ENCODE results near the gene LANCL2.
"Not testable (repeated sequence)": the region's sequence is repeated elsewhere in the genome, so short reads cannot be mapped to it uniquely, and the experiment has no call there.

Gene LANCL2

GRCh38 chr7:55409482-55410225 lies 44.5 kb downstream of the LANCL2 start:
- no peak for DNase-seq

GRCh38 chr7:55410667-55411239 lies 45.6 kb downstream of the LANCL2 start:
- no peak for DNase-seq

GRCh38 chr7:55411844-55412243 lies 46.7 kb downstream of the LANCL2 start:
- no peak for DNase-seq

GRCh38 chr7:55413442-55413841 lies 48.3 kb downstream of the LANCL2 start:
- DNase-seq: no peak

GRCh38 chr7:55415173-55415778 lies 50.1 kb downstream of the LANCL2 start:
- DNase-seq: no peak

- DNase-seq: not testable (repeated sequence)
These were observed 52.3 kb downstream of the LANCL2 start for GRCh38 chr7:55417456-55417855.

GRCh38 chr7:55420530-55420929 lies 55.4 kb downstream of the LANCL2 start:
- DNase-seq: no peak

- DNase-seq: no peak
These were observed 58.2 kb downstream of the LANCL2 start for GRCh38 chr7:55423277-55423711.

GRCh38 chr7:55423891-55424290 lies 58.8 kb downstream of the LANCL2 start:
- DNase-seq: no peak

GRCh38 chr7:55425141-55425752 lies 60.1 kb downstream of the LANCL2 start:
- DNase-seq: no peak

- DNase-seq: no peak
These were observed 61.5 kb downstream of the LANCL2 start for GRCh38 chr7:55426676-55427075.

- no peak for DNase-seq
These were observed 62.2 kb downstream of the LANCL2 start for GRCh38 chr7:55427342-55427741.

- DNase-seq: no peak
These were observed 62.7 kb downstream of the LANCL2 start for GRCh38 chr7:55427800-55428199.

GRCh38 chr7:55429835-55430499 lies 64.8 kb downstream of the LANCL2 start:
- no peak for DNase-seq

GRCh38 chr7:55431898-55432297 lies 66.8 kb downstream of the LANCL2 start:
- DNase-seq: no peak

GRCh38 chr7:55432506-55432905 lies 67.4 kb downstream of the LANCL2 start:
- no peak for DNase-seq

- no peak for DNase-seq
These were observed 68.0 kb downstream of the LANCL2 start for GRCh38 chr7:55432939-55433784.

- DNase-seq: no peak
These were observed 70.3 kb downstream of the LANCL2 start for GRCh38 chr7:55435466-55435865.

GRCh38 chr7:55436457-55436856 lies 71.3 kb downstream of the LANCL2 start:
- no peak for DNase-seq

GRCh38 chr7:55437375-55437774 lies 72.2 kb downstream of the LANCL2 start:
- no peak for DNase-seq

- no peak for DNase-seq
These were observed 73.1 kb downstream of the LANCL2 start for GRCh38 chr7:55438085-55438756.
